GM19324 (cell line): ENCODE results near the gene ZNRF1.

Experiments used
- ATAC-seq: cut with Tn5 transposase; IDR thresholded peaks from one replicate; pipeline ENCODE4 v1.9.1; 2021; ENCODE audit warnings: mild to moderate bottlenecking, moderate library complexity; ENCODE audit not compliant: unreplicated experiment, low FRiP score

Gene ZNRF1

DNA sequence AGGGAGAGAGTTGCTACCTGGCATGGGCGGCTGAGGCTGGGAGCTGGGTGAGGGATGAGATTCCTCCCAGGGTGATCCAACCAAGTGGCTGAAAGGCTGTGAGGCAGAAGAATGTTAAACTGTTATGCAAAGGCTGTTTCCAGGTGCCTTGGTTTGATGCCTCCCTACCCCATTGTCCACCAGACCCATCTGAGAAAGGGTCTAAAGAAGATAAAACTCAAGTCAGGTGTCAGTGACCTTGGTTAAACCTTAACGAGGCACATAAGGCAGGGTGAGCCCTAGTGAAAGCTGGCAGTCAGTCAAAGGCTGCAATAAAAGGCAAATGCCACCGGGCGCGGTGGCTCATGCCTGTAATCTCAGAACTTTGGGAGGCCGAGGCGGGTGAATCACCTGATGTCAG, 94.0 kb downstream of the ZNRF1 start:
- ATAC-seq, result no peak

DNA sequence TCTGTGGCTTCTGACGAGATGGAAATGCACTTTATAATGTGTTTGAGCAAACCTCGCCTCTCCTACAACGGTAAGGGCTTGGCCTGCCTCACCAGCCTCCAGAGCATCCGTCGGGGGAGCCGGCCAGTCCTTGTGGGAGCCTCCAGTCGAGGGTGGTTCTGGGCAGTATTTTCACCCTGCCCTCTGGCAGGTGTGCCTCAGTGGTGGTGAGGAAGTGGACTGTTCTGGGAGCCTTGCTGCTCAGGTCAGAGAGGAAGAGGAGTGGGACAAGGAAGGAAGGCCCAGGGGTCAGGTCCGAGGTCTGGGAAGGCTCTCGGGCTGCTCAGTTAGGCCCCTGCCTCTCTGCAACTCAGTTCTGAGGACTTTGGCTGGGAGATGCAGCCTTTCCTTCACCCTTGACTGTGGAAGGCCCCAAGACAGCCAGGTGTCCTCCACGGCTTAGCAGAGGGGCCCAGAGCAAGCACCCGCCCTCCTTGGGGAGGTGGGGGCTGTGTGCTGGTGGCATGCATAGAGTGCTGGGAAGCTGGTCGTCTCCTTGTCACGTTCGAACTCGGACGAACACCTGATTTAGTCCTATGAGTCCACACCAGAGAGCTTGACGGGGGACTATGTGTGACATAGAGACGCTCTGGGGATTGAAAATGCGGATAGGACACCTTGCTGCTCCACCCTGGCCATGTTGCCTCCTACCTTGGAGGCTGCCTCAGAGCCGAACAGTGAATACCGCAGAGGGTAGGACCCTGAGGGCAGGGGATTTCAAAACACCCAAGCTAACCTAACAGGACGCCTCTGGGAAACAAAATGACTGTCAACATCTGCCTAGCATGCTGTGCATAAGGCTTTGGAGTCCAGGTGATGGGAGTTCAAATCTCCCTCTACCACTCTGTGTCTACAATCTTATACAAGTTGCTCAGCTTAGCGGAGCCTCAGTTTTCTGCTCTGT, 95.0 kb downstream of the ZNRF1 start:
- ATAC-seq, result no peak

DNA sequence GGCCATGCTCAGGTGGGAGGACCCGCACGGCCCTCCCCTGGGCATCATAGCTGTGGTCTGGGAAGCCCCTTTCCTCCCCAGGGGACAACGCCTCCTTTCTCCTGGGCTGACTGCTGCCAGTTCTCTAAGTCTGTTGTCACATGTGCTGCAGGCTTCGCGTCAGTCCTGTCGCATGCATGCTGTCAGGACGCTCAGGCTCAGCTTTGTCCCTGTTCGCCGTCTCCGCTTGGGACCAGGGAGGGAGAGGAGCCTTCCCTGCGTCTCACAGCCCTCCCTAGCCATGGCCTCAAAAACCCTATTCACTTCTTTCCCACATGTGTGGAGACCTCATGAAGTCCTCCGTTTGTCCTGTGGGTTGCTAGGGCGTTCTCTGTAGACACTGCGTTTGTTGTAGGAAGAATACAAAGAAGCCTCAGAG, 96.4 kb downstream of the ZNRF1 start:
- ATAC-seq, result no peak

DNA sequence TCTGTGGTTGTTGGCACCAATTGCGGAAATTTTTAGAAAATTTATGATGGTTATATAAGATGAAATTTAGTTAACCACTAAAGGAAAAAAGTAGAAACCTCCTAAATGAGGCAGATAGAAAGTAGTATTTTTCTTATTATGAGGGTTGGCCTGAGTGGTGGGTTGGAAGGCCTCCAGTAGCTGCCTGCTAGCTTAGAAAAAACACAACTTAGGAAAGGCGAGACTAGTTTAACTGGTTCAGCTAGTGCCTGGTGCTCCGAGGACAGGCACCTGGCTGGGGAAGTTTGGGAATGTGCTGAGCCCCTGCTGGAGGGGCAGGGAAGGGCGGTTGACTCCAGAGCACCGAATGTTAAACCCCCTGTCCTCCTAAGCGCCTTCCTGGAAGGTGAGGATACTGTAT, 97.8 kb downstream of the ZNRF1 start:
- no peak for ATAC-seq

DNA sequence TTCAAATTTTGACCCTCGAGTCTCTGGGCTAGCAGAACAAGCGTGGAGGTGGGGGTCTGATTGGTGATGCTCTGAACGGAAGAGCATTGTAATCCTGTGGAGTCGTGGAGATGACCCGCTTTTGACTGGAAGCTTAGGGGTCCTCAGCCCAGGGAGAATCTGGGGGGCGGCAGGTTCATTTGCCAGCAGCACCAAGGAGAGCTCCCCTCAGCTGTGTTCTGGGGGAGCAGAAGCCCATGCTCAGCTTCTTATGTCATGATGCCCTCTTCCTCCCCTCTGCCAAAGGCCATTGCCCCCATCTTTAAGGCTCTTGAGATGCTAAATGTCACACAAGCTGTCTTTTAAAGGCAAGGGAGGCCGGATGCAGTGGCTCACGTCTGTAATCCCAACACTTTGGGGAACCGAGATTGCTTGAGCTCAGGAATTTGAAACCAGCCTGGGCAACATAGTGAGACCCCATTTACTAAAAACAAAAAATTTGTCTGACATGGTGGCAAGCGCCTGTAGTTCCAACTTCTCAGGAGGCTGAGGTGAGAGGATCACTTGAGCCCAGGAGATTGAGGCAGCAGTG, 98.5 kb downstream of the ZNRF1 start:
- ATAC-seq, result no peak

DNA sequence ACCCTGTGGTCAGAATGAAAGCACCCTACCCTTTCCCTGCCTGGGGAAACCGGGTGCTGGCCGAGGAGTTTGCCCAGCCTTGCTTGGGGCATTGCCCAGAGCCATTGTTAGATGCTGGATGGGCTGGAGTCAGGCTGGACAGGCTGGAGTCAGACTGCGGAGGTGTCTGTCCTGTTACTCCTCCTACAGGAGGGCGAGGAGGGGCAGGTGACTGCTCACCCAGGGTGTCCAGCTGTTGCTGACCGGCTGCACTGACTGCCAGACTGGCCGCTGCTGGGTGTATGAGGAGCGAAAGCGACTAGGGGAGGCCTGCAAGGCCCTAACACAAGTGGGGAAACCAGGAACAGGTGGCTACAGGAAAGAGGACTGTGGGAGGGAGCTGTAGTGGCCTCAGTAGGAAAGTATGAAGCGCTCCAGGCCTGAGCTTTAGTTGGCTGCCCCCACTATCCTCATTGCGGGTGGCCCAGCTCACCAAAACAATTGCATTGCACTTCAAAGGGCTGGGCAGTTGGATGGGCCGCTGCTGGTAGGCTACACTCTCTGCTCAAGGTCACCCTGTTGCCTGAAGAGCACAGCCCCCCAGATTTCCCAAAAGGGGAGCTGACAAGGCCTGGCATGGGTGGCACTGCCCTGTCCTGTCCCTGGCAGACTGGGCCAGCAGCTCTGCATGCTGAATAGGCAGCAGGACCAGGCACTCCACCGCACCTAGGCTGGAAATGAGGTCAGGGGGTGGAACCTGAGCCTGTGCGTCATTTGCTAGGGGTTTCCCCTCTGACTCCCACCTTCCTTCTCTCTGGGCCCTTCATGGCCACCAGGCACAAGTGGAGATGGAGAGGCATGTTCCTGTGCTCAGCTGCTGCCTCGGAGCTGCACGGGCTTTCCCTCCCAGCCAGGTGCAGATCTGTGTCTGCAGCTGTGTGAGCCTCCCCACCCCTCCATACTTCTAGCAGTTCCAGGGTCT, 99.4 kb downstream of the ZNRF1 start:
- ATAC-seq, result no peak

DNA sequence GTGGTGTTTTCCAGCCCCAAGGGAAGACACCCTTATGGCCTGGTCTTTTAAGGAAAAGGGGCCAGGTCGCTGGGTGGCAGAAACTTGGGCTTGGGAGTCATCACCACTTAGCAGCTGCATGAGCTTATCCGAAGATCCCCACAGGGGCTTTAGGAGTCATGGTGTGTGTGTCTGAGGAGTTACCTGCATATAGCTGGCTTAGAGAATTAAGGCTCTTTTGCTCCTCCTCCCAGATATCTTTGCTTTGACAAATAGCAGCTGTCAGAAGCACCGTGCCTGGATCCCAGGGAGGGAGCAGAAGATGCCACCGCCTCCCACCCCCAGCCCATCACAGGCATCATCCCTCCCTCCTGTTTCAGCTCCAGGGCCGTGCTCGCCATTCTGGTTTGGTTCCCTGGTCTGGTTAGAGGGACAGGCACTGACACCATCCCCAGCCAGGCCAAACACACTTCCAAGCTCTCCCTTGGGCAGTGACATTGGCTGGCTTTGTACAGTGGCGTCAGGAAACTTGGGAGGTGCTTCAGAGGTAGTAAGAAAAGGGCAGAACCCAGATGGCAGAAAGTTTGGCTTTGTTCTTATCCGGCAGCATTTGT, 100.3 kb downstream of the ZNRF1 start:
- ATAC-seq, result no peak

DNA sequence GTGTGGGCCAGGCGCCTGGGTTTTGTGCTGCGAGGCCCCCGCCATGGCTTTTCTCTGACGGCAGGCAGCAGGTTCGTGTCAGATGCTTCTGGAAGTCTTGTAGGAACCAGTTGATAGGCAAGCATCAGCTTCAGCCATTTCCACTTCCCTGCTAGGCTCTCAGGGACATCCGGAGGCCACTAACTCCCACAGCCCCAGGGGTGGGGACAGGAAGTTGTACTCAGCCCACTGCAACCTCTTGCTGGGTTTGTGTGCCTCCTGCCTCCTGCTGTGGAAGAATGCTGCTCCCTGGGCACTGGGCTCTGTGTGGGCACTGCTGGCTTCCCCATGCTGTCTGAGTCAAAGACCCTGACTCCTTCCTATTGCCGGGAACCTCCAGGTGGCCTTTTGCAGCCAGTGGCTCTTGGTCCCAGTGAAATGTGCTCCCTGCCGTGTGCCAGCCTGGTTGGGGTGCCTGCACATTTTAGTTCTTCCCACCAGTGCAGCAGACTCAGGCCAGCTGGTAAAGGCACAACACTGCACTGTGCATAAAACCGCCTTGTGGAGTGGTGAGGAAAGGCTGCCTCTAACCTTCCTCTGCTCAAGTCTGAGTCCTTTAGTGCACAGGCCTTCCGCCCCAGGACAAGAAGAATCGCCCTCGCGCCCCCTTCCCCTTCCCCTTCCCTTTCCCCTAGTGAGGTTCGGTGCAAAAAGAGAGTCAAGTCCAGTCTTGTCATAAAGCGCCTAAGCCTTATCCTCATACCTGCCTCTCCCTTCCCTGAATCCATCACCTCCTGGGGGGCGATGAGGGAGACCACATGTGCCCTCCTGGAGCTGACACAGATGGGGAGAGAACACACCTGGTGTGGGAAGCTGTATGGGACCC, 101.1 kb downstream of the ZNRF1 start:
- ATAC-seq, result no peak

DNA sequence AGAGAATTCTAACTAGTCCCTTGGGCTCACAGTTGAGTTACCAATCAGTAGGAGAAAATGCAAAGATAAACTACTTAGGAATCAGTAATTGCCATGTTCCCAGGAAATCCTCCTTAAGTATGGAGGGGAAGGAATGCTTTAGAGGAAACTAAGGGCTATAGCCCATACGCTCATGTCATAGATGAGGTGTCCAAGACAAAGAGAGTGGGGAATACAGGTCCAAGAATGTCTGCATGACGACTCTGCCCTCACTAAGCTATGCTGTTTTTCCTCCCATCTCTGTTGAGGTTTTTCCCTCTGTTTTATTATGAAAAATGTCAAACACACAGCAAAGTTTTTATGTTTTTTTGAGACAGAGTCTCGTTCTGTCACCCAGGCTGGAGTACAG, 101.8 kb downstream of the ZNRF1 start:
- no peak for ATAC-seq

DNA sequence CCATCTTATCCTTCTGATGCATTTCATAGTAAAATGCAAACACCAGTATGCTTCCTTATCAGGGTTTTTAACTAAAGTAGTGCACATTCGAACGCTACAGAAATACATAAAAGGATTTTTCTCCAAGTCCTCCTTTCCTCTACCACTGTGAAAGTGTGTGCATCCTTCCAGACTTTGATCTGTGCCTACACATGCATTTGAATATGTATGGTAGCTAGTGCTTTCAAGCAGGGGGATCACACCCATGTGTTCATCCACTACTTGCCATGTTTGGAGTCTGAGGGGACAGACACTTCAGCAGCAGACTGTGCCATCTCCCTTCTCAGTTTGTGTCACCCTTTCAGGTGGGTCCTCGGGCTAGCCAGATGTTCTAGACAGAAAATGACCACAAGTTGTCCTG, 102.8 kb downstream of the ZNRF1 start:
- ATAC-seq, result no peak

DNA sequence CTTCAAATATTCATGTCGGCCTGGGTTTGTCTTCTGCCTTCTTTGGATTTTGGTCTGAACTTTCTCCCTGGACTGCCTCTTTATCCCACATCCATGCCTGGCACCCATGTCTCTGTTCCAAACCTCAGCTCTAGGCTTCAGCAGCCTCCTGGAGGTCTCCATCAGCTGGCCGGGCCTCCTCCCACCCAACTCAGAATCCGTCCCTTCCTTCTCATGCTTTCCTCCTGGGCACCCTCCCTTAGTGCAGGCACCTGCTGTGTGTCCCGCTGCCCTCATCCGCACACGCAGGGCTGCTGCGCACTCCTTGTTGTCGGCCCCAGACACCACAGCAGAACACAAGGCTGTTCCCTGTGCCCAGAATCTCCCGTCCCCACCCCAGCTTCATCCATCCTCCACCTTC, 103.8 kb downstream of the ZNRF1 start:
- no peak for ATAC-seq

DNA sequence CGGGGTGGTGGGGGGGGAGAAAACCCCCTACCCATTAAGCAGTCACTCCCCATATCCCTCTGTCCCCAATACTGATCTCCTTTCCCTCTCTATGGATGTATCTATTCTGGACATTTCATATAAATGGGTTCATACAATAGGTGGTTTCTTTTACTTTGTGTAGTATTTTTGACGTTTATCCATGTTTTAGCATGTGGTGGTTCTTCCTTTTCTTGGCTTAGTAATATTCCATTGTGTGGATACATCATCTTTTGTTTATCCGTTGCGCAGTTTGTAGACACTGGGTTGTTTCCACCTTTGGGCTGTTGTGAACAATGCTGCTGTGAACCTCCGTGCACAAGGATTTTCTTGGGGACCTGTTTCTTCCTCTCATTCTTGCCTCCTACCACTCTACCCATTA, 105.2 kb downstream of the ZNRF1 start:
- no peak for ATAC-seq

DNA sequence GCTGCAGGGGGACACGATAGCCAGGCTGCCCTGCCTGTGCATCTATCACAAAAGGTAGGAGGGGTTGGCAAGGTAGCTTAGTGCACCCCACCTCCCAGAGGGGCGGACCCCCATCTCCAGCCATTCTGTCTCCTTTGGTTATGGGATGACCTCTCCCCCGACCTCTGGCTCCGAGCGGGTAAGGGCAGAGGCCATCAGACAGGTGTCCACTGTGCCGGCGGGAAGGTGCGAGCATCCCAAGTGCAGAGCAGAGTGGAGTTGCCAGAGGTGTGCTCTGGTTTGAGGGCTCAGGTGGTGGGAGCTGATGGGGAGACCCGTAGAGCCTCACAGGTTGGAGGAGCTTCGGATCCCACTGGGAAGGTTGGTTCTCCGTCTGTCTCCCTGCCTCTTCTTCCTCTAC, 106.0 kb downstream of the ZNRF1 start:
- no peak for ATAC-seq

DNA sequence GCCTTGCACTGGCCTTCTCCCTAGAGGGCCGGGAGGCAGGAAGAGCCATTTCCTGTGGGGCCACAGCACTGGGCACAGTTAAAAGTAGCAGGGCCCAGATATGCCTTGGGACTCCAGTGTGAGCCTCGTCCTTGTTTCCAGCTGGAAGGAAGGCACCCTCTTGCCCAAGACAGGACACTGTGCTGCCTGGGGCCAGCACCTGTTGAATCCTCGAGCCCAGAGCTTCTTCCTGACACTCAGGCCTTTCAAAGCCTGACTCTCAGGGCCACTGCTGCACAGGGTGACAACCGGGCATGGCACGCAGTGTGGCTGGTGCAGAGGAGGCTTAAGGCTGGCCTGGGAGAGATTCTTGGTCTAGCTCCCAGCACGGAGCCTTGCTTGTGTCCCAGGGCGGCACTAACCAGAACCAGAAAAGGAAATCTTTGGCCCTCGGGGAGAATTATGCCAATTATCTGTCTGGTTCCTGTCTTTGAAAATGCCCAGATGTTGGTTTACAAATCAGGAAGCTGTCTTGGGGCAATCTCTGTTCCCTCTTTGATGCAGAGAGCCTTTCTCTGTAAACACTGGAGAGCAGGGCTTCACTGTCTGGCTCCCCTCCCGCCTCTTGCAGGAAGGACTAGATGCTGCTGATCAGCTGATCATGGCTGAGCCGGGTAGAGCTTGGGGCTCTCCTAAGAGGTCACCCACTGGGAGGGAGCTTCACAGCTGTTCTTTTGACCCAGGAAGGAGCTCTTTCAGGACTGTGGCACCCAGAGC, 106.7 kb downstream of the ZNRF1 start:
- ATAC-seq, result no peak

DNA sequence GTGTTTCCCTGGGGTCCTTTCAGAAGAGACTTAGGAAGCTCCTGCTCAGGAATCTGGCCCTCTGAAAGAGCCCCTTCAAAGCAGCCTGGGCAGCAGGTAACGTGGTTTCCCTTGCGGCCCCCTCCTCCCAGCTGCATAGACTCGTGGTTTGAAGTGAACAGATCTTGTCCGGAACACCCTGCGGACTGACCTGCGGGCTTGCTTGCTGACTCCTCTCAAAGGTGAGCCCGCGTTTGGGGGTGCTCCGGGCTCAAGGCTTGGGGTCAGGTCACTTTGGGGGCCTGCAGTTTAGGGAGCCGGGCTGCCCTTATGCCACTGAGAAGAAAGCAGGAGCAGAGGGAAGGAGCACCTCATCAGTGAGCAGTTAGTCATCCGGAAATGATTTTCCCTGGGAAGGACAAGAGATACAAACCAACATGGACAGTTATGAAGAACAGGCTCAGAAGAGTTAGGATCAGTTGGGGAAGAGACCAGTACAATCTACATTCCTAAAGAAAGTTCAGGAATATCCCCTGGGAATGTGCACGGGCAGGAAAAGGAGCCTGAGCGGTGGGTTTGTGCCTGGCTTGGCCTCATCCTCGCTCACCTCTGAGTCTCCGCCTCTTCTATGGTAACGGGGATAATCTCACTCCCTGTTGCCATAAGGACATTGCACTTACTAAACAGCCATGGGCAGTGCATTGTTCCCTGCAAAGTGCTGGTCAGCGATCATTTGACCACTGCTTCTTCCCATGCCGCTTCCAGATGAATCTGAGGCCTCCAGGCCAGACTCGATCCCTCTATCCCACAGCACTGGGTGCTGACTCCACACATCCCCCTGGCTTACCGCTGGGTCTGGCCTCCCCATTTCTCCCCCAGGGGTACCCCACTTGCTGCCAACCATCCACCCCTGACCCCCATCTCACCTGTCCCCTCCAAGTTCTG, 107.8 kb downstream of the ZNRF1 start:
- ATAC-seq, result no peak

DNA sequence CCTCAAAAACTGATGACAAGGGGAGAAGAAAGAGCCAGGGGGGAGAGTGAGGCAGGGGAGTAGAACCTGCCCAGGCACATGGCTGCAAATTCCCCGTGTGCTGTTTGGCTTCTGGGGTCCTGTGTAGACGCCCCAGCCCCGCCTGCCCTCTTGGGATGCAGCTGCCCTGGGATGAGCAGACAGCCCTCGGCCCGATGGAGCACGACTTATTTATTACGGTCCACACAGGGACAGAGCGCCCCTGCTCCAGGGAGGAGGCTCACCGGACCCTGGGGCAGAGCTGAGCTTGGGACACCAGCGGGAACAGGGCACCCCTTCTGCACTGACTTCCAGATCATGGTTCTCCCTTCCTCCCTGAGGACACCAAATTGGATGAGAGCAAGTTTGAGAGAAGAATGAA, 108.7 kb downstream of the ZNRF1 start:
- ATAC-seq, result no peak

DNA sequence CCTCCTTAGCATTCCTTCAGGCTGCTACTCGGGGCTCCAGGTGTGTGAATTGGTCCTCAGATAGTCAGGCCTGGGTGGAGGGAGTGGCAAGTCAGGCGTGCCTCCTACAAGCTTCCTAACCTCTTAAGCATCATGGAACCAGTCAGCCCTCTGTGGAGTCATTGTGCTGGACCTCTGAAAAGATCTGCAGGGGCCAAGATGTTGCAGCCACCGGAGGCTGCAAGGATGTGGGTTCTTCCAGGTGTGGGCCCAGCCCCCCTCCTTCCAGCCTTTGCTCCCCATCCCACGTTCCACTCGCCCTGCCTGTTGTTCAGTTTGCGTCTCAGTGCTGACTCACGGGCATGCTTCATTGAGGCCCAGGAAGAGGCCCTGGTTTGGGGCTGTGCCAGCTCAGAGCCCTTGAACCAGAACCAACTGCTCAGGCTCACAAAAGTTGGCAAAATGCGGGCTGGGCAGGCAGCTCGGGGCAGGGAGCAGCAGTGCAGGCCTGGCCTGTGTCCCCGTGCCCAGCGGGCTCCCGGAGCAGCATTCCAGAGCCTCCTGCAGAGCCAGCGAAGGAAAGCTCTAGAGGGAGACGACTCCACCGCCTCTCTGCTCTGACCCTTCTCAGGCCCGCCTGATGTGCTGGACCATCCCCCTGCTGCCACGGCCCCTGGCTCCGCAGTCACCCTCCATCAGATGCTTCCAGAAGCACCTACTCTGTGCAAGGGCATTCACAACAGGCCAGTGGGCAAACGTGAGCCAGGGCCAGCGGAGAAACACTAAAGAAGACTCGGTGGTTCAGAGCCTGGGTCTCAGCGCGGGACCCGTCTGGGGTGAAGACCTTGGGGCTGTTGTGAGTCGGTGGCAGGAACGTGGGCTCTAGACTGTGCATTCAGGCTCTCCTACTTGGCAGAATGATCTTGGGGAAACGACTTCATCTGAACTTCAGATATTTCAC, 110.2 kb downstream of the ZNRF1 start:
- ATAC-seq, result no peak
